NCI-H526 treated with DMSO at 0.1 percent for 48 hours (cell line): ENCODE results near the gene ERCC2.
A peak's percentile ranks its signal among the peaks of the same experiment; 100 is the strongest.
"Not testable (repeated sequence)": the region's sequence is repeated elsewhere in the genome, so short reads cannot be mapped to it uniquely, and the experiment has no call there.

ENCODE experiments used
- DNase-seq: peaks from one replicate; lab custom pipeline; 2025; lab: John Stamatoyannopoulos, UW

Gene ERCC2

DNA sequence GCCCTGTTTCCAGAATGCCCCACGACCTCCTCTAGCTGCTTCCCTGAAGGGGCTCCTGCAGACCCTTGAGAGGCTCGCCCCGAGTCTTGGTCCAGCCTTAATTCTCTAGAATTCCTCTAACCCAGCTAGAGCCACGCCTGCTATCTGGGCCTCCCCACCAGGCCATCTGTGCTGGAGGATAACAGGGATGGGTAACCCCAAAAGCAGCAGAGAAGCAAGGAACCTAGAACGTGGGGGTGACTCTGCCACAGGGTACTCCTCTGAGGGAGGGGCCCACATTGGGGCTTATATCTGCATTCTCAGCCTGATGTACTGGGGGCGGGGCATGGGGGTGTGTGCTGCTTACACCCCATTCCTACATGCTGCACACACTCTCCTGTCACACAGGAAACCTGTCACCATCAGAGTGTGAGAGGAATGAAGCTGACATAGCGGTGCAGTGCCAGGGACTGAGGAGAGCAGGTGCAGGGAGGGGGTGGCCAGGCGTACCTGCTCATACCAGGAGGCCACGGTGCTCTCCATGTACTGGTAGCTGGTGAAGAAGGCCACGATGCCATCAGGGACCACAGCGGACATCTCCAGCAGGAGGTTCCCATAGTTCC is 16.0 kb downstream of the ERCC2 start:
- no peak for DNase-seq

DNA sequence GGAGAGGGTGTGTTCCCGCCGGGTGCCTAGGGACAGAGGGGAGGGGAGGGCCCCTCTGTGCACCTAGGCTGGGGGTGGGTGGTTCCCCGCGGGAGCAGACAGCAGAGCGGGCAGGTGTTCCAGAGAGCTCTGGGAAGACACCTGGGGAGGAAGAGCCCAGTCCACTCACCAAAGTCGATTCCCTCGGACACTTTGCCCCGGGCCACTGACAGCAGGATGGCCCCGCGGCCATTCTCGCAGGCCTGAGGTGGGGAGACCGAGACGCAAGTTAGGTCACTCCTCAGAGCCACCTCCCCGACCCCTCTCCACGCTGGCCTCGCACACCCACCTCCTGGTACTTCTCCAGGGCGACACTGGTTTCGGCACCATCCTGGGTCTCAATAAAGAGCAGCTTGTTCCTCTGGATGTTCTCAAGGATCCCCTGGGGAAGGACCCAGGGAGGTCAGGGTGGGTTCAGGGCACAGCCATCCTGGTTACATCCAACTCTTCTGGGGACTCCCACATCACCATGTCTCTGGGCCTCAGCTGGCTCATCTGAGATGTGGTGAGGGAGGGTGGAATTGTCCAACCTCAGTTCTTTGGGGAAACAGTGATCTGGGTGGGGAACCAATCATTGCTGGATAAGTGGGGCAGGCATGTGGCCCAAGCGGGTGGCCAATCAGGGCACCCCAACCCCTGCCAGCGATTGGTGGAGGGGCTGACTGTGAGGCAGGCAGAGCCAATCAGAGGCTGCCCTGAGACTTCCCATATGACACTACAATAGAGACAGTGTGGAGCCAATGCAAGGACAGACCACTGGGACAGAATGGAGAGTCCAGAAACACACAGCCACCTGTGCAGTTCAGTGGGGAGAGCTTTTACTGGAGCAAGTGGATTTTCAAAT is 17.2 kb downstream of the ERCC2 start:
- DNase-seq: no peak

DNA sequence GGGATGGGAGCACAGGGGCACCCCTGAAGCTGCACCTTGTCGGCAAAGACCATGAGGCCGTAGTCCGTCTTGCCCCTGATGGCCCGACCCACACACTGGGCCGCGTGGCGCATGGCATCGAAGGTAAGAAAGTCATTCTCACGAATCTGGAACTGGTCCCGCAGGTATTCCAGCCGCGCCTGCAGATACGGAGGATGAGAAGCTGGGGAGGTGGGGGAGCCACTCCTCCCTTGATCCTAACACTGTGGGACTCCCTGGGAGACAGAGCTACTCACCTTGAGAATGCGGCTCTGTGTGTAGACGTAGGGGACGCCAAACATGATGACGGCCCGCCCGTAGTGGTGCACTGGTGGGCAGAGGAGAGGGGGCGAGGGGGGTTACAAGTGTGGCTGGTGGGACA is 17.9 kb downstream of the ERCC2 start:
- DNase-seq: no peak

DNA sequence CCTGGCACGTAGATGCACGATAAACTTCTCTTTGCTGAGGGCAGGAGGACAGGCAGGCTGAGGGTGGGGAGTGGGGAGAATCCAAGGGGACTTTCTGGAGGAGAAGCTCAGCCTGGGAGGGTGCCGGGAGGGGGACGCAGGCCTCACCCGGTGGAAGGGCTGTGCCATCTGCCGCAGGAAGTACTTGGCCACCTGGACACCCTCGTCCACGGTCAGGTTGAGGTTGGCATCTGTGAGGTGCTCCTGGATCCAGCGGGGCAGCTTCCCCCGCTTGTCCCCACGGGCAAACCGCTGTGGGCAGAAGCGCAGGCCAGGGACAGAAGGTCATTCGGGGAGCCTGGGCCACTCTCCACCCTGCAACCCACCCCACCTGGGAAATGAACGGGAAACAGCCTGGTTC is 18.3 kb downstream of the ERCC2 start:
- DNase-seq: no peak

DNA sequence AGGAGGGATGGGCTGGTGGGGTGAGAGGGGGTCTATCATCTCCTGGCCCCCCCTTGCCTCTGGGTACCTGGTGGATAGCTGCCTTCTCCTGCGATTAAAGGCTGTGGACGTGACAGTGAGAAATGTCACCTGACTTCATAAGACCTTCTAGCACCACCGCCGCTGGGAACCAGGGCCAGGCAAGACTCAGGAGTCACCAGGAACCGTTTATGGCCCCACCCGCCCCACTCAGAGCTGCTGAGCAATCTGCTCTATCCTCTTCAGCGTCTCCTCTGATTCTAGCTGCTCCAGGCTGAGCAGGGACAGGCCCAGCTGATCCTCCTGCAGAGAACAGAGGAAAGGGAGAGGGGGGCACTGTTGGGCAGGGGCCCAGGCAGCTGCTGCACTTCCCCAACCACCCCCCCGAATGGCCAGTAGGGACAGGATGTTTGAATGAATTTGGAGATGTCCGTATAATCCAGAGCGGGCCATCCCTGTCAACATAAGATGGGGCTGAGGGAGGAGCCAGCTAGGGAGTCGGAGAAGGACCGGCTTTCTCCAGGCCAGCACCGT is 18.9 kb downstream of the ERCC2 start:
- no peak for DNase-seq

DNA sequence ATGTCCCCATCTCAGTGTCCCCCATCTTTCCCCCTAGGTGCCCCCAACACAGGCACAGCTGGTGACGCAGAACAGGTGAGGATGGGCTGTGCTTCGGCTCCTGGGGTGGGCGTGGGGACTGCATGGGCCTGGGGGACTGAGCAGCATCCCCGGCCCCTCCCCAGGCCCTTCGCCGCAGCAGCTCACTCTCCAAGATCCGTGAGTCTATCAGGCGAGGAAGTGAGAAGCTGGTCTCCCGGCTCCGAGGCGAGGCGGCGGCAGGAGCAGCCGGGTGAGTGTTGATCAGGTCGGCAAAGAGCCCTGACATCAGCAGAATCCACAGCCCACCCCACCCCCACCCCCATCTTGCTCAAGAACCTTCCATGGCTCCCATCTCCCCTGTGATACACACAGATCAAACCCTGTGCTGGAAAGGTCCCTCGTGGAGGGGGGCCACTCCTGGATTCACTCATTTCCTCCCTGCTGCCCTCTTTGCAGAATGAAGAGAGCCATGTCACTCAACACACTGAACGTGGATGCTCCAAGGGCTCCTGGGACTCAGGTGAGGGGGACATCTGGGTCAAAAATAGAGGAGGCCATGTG is 19.8 kb downstream of the ERCC2 start:
- DNase-seq: no peak

DNA sequence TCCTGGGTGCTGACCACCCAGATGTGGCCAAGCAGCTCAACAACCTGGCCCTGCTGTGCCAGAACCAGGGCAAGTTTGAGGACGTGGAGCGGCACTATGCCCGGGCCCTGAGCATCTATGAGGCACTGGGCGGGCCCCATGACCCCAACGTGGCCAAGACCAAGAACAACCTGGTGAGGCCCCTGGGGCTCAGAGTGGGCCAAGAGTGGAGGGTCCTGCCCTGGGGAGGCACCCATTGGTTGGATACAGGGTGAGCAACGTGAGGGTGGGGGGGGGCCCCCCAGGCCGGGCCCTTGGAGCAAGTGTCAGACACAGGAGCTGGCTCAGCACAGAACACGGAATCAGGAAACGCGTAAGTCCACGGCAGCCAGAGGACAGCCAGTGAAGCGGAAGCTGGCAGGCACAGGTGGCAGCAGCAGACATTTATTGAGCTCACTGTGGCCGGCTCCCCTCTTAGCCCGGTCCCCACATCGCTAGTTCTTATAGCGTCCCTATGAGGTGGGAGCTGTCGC is 20.9 kb downstream of the ERCC2 start:
- DNase-seq: no peak

DNA sequence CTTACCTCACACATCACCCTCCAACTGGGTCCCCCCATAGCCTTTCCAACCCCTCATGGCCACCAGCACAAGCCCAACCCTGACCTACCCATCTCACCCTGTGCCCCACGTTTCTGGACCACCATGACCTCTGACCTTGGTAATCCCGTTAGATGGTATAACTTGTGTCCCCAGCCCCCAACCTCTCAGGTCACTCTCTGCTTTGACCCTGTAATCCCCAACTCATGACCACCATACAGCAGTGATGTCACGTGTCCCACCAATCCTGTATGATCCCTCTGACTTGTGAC is 21.3 kb downstream of the ERCC2 start:
- DNase-seq: no peak

DNA sequence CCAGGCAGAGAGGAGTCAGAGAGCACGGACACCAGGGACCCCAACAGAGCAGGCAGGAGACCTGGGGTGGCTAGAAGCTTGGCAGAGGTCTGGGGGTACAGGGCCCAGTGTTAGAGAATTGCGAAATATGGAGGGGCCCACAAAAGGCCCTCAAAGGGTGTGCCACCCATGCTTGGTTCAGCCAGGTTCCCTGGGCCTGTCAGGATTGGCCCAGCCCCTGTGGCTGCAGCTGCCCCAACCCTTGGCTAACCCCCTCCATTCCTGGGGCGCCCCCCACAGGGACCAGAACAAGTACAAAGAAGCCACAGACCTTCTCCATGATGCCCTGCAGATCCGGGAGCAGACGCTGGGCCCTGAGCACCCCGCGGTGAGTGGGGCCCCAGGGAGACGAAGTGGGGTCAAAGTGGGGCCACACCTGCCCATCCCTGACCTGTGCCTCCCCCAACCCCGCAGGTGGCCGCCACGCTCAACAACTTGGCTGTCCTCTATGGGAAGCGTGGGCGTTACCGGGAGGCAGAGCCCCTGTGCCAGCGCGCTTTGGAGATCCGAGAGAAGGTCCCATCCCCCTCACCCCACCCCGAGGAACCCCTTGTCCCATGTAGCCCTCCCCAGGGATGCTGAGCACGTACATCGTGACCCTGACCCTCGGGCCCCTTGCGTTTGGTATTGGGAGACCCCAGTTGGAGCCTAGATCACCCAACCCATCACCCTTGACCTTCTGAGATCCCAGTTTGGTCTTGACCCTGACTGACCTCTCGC is 21.8 kb downstream of the ERCC2 start:
- no peak for DNase-seq

DNA sequence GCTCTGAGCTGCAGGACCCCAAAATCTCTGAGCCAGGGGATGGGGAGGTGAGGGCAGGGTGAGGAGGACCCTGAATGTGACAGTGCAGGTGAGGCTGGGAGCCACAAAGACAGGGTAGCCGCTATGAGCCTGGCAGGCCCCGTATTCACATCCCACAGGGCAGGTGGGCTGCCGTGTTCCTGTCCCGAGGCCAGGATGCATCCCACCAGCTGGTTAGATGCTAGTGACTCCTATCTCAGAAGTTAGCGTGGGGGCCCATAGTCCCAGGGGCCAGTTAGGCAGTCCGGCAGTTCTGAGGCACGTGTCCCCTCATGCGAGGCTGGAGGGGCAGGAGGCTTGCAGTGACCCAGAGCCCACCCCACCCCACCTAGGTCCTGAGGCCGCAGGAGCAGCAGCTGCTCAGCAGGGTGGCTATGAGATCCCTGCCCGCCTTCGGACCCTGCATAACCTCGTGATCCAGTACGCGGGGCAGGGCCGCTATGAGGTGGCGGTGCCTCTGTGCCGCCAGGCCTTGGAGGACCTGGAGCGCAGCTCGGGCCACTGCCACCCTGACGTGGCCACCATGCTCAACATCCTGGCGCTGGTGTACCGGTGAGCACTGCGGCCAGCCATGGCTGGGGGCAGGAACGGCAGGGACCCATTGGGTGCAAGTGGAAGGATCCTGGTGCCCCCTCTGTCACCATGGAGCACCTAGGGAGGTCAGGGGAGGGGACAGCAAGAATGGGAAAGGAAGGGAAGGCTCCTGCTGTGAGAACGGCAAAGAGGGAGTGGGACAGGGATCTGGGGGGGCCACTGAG is 22.6 kb downstream of the ERCC2 start:
- no peak for DNase-seq

DNA sequence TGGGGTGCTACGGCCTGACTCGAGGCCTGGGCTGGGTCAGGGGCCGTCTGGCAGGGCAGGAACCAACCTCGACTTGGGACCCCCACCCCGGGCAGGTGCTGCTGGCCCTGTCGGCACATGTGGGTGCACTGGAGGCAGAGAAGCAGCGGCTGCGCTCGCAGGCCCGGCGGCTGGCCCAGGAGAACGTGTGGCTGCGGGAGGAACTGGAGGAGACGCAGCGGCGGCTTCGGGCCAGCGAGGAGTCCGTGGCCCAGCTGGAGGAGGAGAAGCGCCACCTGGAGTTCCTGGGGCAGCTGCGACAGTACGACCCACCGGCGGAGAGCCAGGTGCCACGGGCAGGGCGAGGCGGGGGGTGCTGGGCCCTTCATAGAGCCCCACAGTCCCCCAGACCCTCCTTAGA is 23.9 kb downstream of the ERCC2 start:
- DNase-seq: peak; percentile 16

DNA sequence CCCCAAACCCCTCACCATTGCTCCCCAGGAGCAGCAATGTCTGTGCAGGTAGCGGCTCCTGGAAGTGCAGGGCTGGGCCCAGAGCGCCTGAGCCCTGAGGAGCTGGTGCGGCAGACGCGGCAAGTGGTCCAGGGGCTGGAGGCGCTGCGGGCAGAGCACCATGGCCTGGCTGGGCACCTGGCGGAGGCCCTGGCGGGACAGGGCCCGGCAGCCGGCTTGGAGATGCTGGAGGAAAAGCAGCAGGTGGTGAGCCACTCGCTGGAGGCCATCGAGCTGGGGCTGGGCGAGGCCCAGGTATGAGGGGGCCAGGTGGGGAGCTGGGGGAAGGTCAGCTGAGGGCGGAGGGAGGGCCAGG is 24.9 kb downstream of the ERCC2 start:
- DNase-seq: no peak

DNA sequence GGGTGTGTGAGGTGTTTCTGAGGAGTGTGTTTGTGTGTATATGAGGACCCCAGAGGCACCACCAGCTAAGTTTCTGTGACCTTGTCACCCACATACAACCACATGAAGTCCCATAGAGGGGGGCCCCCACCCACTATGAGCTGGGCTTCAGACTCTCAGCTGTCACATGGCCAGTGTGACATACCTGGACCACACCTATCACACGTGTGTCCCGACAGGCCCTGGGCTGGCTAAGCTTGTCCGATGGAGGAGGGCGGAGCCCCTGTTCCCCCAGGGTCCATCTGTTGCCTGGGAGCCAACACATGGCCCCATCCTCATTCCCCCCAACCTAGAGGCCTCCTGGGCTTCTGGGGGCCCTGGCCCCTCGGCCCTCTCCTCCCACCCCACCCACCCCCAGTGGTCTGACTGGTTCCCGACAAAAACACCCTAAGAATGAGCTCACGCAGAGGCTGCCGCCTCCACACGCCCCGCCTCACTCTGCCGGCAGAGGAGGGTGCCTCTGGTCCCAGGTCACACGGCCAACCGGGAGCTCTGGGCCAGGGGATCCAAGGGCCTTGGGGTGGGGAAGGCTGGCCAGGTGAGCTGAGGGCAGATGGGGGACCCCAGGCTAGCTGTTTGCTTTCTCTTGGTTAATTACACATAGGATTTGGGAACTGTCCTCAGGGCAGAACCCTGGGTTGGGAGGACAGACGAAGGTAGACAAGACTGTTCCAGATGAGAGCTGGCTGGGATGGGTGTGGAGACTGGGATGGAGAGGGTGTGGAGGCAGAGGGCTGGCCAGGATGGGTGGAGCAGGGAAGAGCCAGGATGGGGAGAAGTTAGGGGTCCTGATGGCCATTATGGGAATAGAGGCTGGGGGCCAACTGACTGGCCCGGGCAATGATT is 25.5 kb downstream of the ERCC2 start:
- no peak for DNase-seq

DNA sequence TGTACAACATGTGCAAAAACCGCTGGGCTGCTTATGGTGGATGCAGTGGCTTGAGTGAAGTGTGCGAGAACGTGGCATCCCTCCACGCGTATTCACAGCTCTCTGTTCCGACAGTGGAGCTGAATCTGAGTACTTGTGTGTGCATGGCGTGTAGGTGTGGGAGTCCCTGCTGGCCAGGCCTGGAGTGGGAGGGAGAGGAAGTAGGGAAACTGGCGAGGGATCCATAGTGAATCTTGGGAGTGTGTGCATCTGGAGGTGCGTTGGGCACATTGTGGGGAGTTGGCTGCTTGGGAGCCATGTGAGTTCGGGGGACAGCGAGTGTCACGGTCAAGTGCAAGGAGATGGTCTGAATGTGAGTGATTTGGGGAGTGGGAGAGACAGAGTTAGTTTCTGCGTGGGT is 27.5 kb downstream of the ERCC2 start:
- DNase-seq: no peak

DNA sequence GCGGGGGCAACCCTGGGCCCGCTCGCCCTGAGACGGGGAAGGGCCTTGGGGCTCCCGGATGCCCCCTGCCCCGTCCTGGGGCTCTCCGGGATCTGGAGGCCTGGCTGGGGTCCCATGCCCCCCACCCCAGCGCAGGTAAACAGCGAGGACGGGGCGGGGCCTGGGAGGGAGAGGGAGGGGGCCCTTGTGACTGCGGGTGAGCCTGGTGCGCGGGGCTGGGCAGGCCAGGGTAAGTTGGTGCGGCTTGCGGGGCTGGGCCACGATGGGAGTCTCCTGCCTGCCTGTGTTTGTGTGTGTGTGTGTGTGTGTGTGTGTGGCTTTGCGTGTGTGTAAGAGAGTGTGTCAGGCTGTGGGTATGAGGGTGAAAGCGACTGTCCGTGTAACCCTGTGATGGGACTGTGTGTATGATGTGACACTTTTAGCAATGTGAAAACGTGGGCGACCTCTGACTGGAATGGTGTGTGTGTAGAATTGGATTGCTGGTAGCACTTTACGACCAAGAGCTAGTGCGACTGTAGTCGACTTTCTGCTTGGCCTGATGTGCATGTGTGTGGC is 29.4 kb downstream of the ERCC2 start:
- DNase-seq: no peak

DNA sequence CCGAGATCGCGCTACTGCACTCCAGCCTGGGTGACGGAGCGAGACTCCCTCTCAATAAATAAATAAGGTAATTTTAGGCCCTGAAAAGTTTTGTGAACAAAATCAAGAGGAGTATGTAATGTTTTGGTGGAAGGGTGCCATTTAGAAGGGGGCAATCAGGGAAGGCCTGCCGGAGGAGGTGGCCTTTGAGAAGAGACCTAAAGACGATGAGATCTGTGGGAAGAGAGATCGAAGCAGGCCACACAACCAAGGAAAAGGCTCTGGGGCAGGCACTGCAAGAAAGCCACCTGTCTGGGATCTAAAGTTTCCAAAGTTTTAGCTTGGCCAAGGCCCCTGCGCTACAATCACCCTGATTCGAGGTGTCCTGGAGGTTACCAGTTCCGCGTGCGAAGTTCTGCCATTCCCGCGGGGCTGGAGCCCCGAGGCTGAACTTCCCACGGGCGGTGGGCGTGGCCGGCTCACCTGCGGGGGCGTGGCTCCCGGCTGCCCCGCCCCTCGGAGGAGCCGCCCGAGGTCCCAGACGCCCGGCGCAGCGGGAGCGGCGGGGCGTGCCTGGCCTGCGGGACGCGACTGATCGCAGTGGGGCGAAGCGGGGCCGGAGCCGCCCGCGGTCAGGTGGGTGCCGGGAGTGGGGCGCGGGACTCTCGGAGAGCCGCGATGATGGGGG is 30.0 kb downstream of the ERCC2 start, which contains the start of gene KLC3:
Gene KLC3, plus strand, starts transcription at position 519 of the 667 bp plus-strand sequence. CDS start 4,792 bp downstream, outside the sequence.
- peak; percentile 29 for DNase-seq

DNA sequence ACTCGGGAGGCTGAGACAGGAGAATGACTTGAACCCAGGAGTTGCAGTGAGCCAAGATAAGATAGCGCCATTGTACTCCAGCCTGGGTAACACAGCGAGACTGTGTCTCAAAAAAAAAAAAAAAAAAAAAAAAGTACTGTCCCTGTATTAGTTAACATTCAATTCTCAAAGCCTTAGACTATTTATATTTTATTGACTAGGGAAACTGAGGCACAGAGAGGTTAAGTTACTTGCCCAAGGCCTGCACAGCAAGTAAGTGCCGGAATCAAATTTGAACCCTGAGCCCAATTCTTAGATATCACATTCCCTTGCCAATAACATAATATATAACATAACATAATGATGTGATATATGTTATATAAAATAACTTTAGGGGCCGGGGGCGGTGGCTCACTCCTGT is 30.7 kb downstream of the ERCC2 start:
- DNase-seq: no peak

DNA sequence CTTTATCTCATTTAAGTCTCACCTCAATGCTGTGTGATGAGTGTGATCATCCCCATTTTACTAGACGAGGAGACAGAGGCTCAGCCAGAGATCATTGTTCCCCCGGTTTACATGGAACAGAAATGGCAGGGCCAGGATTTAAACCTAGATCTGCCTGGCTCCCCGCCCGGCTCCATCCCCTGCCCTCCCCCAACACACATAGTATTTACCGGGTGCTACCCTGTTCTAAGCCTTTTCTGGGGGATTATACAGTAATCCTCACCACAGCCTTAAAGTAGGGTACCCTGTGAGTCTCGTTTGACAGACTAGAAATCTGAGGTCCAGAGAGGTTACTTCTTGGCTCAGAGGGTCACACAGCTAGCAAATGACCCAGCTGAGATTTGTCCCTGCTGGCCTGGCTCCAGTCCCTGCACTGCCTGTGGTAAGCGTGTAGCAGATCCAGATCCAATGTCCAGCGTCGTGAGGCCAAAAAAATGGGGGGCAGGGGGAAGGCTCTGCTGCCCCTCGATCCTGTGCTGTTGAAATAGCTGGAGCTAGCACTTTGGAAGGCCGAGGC is 33.6 kb downstream of the ERCC2 start:
- no peak for DNase-seq

DNA sequence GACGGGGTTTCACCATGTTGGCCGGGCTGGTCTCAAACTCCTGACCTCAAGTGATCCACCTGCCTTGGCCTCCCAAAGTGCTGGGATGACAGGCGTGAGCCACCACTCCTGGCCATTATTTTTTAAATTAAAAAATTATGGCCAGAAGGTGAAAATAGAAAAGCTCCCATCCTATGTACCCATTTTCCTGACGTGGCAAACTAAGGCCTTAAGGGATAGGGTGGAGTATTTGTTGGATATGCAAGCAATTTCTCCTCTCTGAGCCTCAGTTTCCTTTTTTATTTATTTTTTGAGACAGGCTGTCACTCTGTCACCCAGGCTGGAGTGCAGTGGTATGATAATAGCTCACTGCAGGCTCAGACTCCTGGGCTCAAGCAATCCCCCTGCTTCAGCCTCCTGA is 35.5 kb downstream of the ERCC2 start:
- DNase-seq: not testable (repeated sequence)
